Stimulated activated CD4-positive, alpha-beta T cell treated with anti-CD3 and anti-CD28 coated beads, Interleukin-1b, Interleukin-23, amount 100 ng/mL, for 1 hour (primary cell): Measurements from ENCODE around the gene GK.
"Not testable (repeated sequence)": the region's sequence is repeated elsewhere in the genome, so short reads cannot be mapped to it uniquely, and the experiment has no call there.

Experiments used
- DNase-seq, 2 donors: peaks; one replicate each; pipeline ENCODE4 v3.0.0-alpha.2; 2020; ENCODE audit warnings: low read depth in 2 of 2

Gene GK

GRCh38 chrX:30654386-30654785 is 1.2 kb downstream of the GK start:
- not testable (repeated sequence) for DNase-seq

DNA sequence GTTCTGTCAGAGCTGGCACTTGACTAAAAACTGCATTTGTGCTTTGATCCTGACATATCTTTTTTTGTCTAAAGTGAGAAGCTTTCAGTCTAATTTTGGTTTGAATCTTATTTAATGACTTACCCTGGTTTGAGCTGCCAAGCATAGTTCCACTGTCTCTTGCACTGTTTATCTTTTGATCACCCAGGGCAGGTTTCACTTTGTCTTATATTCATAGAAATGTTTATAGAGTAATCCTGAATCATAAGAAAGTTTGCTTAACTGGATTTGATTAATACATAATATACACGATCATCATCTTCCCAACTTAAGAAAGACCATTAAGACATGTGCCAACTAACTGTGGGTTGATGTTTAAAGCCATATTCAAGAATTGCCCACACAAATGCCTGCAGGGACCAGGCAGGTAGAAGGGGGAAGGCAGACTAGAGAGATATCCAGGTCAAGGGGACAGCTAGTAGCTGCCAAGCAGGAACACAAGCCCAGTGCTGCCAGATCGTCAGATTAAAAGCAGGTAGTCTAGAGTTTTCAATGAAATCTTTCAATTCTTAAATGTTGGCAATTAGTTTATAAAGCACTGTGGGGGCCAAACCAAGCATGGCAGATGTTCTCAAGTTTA is 1.9 kb downstream of the GK start:
- no peak for DNase-seq

- DNase-seq: no peak
These were observed 2.8 kb downstream of the GK start for GRCh38 chrX:30655991-30656390.

- DNase-seq: no peak
These were observed 4.3 kb downstream of the GK start for GRCh38 chrX:30657196-30658161.

GRCh38 chrX:30659421-30659820 is 6.2 kb downstream of the GK start:
- DNase-seq: no peak

DNA sequence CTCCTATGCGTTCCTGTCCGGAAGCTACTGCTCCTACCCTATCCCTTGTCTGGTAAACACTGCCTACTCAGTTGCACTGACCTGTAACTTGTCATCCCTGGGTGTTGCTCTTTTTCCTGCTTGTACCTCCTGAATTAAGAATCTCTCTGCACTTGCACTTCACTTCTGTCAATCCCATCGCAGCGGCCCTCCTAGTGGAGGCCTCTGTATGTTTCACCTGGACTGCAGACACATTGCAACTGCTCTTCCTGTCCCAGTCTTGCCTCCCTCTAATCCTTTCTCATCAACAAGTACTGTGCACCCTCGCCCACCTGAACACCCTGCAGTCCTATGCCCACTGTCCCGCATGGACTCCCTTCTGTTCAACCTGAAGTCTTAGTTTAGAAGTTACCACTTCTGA is 8.0 kb downstream of the GK start:
- DNase-seq: no peak

- no peak for DNase-seq
These were observed 10.1 kb downstream of the GK start for GRCh38 chrX:30663322-30663721.

- no peak for DNase-seq
These were observed 12.2 kb downstream of the GK start for GRCh38 chrX:30665471-30665870.

- no peak for DNase-seq
These were observed 12.9 kb downstream of the GK start for GRCh38 chrX:30666094-30666493.

GRCh38 chrX:30668581-30668980 is 15.4 kb downstream of the GK start:
- no peak for DNase-seq

DNA sequence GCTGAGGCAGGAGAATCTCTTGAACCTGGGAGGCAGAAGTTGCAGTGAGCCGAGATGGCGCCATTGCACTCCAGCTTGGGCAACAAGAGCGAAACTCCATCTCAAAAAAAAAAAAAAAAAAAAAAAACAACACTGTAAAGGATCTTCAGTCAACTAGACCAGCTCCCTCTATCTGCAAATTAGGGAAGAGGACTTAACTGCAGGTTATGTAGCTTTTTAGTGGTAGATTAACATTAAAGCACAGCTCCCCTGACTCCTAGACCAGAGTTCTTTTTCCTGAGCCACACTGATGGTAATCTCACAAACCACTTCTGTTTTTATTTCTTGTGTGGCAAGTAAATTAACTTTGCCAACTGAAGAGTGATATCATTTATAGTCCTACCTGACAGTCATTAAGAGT is 18.0 kb downstream of the GK start:
- DNase-seq: not testable (repeated sequence)

DNA sequence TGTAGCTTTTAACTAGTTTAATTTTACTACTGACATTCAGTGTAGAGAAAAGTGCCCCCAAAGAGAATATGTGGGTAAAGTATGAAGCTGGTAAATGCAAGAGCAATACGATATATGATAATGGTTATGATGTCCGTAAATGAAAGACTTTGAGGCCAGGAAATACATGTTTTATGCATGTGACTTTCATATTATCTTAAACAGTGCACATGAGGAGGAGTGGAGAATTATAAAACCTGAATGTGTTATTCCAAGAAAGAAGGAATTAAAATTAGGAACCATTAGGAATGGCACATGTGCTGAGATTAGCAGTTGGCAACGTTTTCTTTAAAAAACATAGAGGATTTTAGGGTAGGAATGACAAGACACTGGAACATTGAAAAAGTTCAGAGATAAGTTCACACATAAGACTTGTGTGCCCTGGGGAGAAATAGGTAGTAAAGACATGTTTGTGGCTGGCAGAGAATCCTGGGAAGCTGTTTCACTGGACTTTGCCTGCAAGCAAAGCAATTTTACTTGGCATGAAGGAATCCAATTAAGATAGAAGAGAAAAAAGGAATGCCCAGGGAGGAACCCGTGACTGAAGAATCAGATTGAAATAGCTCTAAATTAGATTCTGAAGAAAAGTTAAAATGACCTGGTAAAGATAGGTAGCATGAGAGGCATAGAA is 20.0 kb downstream of the GK start:
- no peak for DNase-seq

- DNase-seq: no peak
These were observed 20.8 kb downstream of the GK start for GRCh38 chrX:30673884-30674598.

GRCh38 chrX:30674799-30675198 is 21.6 kb downstream of the GK start:
- no peak for DNase-seq

DNA sequence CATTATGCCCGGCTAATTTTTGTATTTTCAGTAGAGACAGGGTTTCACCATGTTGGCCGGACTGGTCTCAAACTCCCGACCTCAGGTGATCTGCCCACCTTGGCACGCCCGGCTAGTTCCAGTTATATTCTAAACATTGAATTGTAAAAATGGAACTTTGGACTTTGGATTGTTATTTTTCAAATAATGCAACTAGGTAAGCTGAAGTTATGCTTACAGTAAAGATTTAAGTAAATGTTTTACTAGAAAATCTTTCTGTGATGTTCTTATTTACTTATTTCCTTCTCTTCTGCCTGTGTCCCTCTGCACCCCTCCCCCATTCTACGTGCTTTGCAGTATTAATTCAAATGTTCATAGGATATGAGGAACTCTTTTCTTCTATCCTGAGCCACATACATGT is 26.1 kb downstream of the GK start:
- no peak for DNase-seq

- no peak for DNase-seq
These were observed 27.4 kb downstream of the GK start for GRCh38 chrX:30680618-30681017.

DNA sequence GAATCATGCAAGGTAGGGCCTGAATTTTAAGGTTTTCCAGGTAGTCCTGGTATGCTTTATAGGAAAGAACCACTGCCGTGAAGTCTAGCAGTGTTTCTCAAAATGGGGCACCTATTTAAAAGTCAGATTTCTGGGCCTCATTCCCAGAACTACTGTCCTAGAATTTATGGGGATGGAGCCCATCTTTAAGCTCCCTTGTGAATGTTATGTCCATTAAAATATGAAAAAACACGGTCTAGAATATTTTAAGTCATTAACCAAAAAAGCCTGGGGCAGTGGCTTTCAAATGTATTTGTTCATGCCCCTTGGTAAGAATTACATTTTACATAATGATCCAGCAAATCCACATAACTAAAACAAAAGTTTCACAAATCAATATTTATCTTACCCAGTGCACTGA is 35.4 kb downstream of the GK start:
- DNase-seq: no peak

- DNase-seq: no peak
These were observed 35.9 kb downstream of the GK start for GRCh38 chrX:30689116-30689515.

GRCh38 chrX:30690330-30690729 is 37.1 kb downstream of the GK start:
- no peak for DNase-seq

GRCh38 chrX:30693999-30694650 is 40.9 kb downstream of the GK start:
- no peak for DNase-seq

DNA sequence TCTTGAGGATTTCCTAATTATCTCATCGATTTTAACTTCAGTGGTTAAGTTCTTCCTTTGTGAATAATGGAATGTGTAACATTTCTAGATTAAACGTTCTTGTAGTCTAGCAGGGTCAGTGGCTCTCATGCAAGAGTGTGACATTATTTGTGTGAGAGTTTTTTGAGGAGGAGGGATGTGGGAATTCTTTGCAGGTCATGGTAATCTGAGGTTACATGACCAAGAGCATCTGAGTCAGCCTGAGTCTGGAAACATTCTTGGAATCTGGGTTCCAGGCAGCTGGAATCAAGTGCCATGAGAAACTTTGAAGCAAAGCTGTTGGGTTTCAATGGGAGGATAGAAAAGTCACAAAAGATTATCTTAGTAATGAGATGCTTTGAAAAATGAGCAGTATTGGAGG is 49.5 kb downstream of the GK start:
- DNase-seq: no peak
